HG02973 (cell line): Measurements from ENCODE around the gene HECTD1.
"Not testable (repeated sequence)": the region's sequence is repeated elsewhere in the genome, so short reads cannot be mapped to it uniquely, and the experiment has no call there.

ENCODE experiments used
- ATAC-seq: cut with Tn5 transposase; IDR thresholded peaks from one replicate; pipeline ENCODE4 v1.9.1; 2021; ENCODE audit warnings: moderate library complexity; ENCODE audit not compliant: unreplicated experiment

HECTD1 gene

GRCh38 chr14:31229009-31229408 lies 21.4 kb upstream of the HECTD1 start:
- ATAC-seq, result peak; percentile 87

GRCh38 chr14:31228533-31228932 lies 20.9 kb upstream of the HECTD1 start:
- no peak for ATAC-seq

- no peak for ATAC-seq
Observed at GRCh38 chr14:31224808-31225207, 17.2 kb upstream of the HECTD1 start.

GRCh38 chr14:31223331-31223730 lies 15.7 kb upstream of the HECTD1 start:
- no peak for ATAC-seq

GRCh38 chr14:31222834-31223233 lies 15.2 kb upstream of the HECTD1 start:
- no peak for ATAC-seq

GRCh38 chr14:31221266-31221665 lies 13.7 kb upstream of the HECTD1 start:
- no peak for ATAC-seq

GRCh38 chr14:31219169-31219568 lies 11.6 kb upstream of the HECTD1 start:
- no peak for ATAC-seq

- ATAC-seq, result no peak
Observed at GRCh38 chr14:31216359-31216758, 8.8 kb upstream of the HECTD1 start.

- no peak for ATAC-seq
Observed at GRCh38 chr14:31212893-31213292, 5.3 kb upstream of the HECTD1 start.

GRCh38 chr14:31209605-31210004 lies 2.0 kb upstream of the HECTD1 start:
- no peak for ATAC-seq

GRCh38 chr14:31208546-31209424 lies 1.2 kb upstream of the HECTD1 start:
- no peak for ATAC-seq

GRCh38 chr14:31207287-31207754 lies 272 bp downstream of the HECTD1 start:
- ATAC-seq, result peak; percentile 21

- peak; percentile 12 for ATAC-seq
Observed at GRCh38 chr14:31206536-31207286, 882 bp downstream of the HECTD1 start.

GRCh38 chr14:31205681-31206535 lies 1.7 kb downstream of the HECTD1 start:
- no peak for ATAC-seq

- ATAC-seq, result no peak
Observed at GRCh38 chr14:31204593-31205534, 2.7 kb downstream of the HECTD1 start.

GRCh38 chr14:31203899-31204592 lies 3.5 kb downstream of the HECTD1 start:
- ATAC-seq, result not testable (repeated sequence)

- ATAC-seq, result no peak
Observed at GRCh38 chr14:31203414-31203742, 4.2 kb downstream of the HECTD1 start.

- ATAC-seq, result no peak
Observed at GRCh38 chr14:31201111-31201510, 6.5 kb downstream of the HECTD1 start.

- ATAC-seq, result no peak
Observed at GRCh38 chr14:31200702-31200990, 6.9 kb downstream of the HECTD1 start.

- ATAC-seq, result no peak
Observed at GRCh38 chr14:31197671-31198070, 9.9 kb downstream of the HECTD1 start.
